Hepatocyte (in vitro differentiated cells): ENCODE measurements around the gene ATP2B1.

ENCODE experiments used
- EZH2 ChIP-seq: fragments of 200-600 bp; sonication (generic); IDR thresholded peaks from 2 replicates; pipeline ENCODE4 v1.6.1; 2016; ENCODE audit warnings: antibody characterized with exemption, mild to moderate bottlenecking, borderline replicate concordance
- EZH2phosphoT487 ChIP-seq: fragments of 200-600 bp; sonication (generic); IDR thresholded peaks from one replicate; pipeline ENCODE4 v1.6.1; 2018; ENCODE audit warnings: antibody characterized with exemption, mild to moderate bottlenecking, low read depth, moderate library complexity; ENCODE audit not compliant: unreplicated experiment, severe bottlenecking
- TF ChIP-seq, protein P1 (sequence below): fragments of 200-600 bp; sonication (generic); IDR thresholded peaks from 2 replicates; pipeline ENCODE4 v1.5.1; 2016; ENCODE audit warnings: antibody characterized with exemption, mild to moderate bottlenecking; ENCODE audit not compliant: poor library complexity

DNA sequence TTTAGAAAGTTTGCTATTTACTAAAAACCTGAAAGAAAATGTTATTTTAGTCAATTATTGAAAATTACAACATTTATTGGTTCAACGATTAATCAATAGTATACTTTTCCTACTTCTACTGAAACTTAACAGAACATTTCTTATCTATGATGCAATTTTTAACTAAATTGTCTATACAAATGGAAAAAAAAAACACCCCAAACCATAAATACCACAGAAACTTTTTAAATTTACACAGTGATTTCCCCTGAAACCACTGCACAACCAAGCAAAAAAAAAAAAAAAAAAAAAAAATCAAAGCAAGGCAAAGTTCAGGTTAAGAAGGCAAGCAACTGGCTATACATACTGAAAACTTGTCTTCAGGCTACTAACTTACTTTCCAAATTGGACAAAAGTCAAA is 110.9 kb downstream of the ATP2B1 start:
- TF ChIP-seq EZH2 = no peak
- TF ChIP-seq, protein P1, sequence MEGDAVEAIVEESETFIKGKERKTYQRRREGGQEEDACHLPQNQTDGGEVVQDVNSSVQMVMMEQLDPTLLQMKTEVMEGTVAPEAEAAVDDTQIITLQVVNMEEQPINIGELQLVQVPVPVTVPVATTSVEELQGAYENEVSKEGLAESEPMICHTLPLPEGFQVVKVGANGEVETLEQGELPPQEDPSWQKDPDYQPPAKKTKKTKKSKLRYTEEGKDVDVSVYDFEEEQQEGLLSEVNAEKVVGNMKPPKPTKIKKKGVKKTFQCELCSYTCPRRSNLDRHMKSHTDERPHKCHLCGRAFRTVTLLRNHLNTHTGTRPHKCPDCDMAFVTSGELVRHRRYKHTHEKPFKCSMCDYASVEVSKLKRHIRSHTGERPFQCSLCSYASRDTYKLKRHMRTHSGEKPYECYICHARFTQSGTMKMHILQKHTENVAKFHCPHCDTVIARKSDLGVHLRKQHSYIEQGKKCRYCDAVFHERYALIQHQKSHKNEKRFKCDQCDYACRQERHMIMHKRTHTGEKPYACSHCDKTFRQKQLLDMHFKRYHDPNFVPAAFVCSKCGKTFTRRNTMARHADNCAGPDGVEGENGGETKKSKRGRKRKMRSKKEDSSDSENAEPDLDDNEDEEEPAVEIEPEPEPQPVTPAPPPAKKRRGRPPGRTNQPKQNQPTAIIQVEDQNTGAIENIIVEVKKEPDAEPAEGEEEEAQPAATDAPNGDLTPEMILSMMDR = no peak
- TF ChIP-seq EZH2phosphoT487 = no peak
